ENCODE results near the gene TLR4.

- TF ChIP-seq EZH2 (IDR thresholded peaks at IDR 0.05) (no peak), FOXP2 (optimal IDR thresholded peaks at IDR 0.05; ENCODE audit: control extremely low read depth, extremely low read length, insufficient read depth) (no peak), POLR2AphosphoS5 (IDR thresholded peaks at IDR 0.05; ENCODE audit: borderline replicate concordance, low read depth, low read length) (no peak)
Measured at GRCh38 chr9:117722108-117722761, 18.0 kb downstream of the TLR4 start.

Measured in SK-N-MC (cell line).